Stimulated activated naive CD4-positive, alpha-beta T cell treated with Interleukin-2 at 50 U/mL for 16 hours (primary cell): ENCODE data around the gene LGR6.
"Not testable (repeated sequence)": the region's sequence is repeated elsewhere in the genome, so short reads cannot be mapped to it uniquely, and the experiment has no call there.

Experiments
- DNase-seq: peaks from one replicate; lab custom pipeline; 2025; lab: John Stamatoyannopoulos, UW

LGR6 gene

DNA sequence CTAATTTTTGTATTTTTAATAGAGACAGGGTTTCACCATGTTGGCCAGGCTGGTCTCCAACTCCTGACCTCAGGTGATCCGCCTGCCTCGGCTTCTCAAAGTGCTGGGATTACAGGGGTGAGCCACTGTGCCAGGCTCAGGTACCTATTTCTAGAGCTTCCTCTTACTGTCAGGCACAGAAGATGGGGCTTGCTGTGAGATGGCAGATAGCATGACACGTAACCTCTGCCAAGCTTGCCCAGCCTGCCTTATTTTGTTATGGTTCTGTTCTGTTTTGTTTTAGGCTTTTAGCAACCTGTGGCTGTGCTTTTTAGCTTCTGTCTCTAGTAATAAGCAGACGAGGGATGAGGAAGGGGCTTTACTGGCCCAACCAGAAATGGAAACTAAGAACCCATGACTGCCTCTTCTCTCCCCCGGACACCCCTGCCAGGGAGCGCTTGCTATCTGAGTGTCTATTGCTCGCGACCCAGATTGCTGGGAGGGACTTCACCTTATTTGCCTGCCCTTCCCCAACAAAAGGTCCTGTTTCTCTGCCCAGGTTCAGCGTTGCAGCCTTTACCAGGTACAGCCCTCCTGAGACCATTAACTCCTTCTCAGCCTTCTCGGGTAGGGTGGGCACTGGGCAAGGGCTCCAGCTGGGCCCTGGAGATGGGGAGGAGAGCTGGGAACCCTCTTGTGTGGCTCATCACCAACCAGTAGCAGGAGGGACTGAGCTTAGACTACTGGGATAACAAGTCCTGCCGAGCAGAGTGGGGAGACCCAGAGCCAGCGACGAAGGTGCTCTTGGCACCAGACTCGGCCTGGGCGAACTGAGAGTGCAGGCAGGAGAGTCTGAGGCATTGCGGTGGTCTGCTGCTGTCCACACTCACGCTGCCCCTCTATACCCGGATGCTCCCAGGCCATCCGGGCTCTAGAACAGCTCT, 13.5 kb upstream of the LGR6 start:
- no peak for DNase-seq

DNA sequence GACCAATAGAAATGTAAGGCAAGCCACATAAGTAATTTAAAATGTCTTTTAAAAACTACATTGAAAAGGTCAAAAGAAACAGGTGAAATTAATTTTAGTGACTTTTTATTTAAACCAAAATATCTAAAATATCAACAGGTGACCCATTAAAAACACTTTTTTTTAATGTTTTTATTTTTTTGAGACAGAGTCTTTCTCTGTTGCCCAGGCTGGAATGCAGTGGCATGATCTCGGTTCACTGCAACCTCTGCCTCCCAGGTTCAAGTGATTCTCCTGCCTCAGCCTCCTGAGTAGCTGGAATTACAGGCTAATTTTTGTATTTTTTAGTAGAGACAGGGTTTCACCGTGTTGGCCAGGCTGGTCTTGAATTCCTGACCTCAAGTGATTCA, 12.9 kb upstream of the LGR6 start:
- not testable (repeated sequence) for DNase-seq

DNA sequence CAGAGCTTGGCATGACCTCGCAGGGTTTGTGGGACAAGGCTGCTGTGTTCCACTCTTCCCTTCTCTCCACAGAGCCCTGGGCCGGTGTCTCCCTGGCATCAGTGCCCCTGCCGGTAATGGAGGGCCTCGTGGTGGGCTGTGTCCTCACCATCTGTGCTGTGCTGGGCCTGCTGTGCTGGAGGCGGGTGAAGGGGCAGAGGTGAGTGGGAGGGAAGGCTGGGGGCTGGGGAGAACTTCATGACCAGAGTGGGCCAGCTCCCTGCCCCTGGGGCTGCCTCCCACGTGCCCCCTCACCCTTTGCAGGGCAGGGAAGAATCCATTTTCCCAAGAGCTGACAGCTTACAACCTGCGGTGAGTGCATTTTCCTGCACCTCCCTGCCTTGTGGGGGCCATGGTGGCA, 12.0 kb upstream of the LGR6 start:
- DNase-seq, result no peak

DNA sequence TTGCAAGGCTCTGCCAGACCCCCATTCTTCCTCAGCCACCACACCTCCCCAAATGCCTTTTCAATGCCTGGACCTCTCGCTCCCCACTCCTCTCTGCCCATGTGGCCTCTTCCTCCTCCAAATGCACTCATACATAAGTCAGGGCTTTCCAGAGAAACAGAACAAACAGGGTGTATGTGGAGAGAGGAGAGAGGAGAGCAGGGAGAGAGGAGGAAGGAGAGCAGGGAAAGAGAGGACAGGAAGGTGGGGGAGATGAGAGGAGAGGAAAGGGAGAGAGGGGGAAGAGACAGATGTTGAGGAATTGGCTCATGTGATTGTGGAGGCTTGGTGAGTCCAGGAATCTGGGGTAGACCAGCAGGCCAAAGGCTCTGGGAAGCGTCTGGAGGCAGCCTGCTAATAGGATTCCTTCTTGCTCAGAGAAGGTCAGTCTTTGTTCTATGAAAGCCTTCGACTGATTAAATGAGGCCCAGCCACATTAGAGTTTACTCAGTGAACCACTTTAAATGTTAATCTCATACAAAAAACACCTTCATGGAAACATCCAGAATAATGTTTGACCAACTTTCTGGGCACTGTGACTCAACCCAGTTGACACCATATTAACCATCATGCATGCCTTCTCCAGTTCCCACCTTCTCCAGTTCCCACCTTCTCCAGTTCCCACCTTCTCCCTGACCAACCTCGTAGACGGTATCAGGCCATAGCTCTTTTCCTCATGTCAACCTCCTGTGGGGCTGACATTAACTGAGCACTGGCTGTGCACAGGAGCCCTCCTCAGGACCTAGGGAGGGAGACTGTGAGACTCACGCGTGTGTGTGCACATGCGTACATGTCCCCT, 11.3 kb upstream of the LGR6 start:
- no peak for DNase-seq

DNA sequence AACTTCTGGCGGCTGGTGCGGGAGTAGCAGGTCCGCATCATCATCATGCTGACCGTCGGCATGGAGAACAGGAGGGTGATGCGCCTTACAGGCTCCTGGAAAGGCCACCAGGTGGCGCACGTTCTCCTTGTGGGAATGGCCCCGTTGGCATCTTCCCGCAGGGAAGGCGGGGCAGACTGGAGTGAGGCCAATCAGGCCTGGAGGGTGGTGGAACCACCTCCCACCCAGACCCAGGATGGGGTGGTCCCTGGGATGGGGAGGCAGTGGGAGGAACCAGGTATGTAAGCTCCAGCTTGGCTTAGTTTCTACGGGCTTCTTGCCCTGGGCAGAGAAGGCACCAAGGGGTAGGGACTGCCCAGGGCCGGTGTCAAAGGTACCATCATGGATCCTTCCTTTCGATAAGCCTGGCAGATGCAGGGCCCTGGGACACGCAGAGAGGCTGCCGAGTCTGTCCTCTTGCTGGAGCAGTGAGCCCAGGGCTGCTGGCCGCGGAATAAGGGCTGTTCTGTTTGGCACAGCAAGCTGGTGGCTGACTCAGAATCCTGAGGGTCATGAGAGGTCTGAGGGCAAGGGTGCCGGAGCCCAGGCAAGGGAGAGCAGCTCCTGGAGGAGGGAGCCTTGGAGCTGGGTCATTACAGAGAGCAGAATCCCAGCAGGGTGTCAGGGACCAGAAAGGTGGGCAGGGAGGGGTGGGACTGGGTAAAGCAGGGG, 8.7 kb upstream of the LGR6 start:
- DNase-seq, result peak; percentile 64

DNA sequence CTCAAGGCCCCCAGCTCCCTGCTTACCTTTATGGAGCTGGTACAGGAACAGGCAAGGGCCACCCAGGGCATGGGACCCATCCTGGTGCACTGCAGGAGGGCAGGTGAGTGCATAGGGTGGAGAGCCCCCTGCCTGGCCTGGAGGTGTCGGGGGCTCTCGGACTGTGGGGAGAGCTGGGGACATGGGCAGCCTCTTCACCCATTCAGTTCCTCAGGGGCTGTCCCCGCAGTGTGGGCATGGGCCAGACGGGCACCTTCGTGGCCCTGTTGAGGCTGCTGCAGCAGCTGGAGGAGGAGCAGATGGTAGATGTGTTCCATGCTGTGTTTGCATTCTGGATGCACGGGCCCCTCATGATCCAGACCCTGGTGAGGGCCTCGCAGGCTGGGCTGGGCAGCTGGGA, 7.3 kb upstream of the LGR6 start:
- no peak for DNase-seq

DNA sequence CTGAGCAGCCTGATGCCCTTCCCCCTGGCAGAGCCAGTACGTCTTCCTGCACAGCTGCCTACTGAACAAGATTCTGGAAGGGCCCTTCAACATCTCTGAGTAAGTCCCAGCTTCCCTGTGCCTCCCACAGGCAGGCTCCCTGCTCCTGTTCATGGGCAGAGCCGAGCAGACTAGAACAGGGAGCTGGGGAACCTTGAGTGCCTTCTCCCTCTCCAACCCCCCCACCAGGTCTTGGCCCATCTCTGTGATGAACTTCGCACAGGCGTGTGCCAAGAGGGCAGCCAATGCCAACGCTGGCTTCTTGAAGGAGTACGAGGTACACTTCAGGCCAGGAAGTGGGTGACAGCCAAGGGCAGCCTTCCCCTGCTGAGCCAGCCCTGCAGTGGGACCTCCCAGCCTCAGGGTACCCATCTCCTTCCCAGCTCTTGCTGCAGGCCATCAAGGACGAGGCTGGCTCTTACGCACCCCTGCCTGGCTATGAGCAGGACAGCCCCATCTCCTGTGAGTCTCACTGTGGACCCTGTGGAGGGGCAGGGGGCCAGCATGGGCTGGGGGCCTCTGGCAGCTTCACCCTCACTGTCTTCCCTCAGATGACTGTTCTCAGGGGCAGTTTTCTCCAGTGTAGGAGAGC, 6.4 kb upstream of the LGR6 start:
- DNase-seq, result no peak

DNA sequence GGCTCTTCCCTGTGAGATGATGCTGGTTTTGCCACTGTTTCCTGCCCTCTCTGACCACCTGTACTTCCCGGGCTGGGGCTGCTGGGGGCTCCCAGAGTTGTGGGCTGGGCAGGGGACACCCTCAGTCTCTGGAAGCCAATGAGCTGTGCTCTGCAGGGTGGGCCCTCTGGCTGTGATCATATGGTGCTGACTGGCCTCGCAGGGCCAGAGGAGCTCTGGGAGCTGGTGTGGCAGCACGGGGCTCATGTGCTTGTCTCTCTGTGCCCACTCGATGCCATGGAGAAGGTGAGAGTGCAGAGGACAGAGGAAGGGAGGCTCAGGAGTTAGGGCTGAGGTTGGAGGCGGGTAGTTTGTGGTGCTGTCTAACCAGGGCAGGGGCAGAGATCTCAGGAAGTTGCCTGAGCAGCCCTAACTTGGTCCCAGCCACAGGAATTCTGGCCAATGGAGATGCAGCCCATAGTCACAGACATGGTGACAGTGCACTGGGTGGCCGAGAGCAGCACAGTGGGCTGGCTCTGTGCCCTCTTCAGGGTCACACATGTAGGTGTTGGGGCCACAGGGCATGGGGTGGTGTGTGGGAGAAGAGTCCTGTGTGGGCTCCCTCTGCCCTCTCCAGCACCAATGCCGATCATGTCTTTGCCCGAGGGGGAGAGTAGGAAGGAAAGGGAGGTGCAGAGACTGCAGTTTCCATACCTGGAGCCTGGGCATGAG, 5.7 kb upstream of the LGR6 start:
- no peak for DNase-seq

DNA sequence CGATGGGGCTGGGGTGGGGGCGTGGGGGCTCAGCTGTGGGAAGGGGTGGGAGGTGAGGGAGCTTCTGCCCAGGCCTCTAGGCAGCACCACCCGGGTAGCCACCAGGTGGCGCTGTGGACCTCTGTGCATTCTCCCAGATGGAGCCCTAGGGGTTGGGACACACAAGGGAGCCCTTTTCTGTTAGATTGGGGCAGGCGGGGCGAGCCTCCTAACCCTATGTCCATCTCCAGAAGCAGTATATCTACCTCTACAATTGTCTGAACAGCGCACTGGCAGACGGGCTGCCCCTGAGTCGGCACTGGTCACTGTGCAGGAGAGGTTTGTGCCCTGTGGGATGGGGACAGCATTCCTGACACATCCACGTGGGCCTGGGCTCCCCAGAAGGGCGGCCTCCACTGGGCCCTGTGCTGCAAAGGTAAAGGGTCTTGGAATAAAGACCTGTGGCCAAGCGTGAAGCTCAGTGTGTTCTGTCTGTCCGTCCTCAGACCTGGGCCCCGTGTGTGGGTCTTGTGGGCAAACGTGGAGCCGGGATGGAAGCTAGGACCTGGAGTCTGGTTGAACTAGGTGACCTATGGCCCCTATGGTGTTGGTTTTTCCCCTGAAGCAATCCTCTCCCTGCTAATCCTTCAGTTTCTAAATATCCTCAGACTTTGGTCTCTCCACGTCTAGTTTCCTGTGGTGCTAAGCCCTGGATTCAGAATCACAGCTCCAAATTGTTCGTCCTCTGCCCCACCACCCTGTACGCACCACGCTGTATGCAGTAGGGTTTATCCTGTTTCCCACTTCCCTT, 4.4 kb upstream of the LGR6 start:
- DNase-seq, result peak; percentile 68

DNA sequence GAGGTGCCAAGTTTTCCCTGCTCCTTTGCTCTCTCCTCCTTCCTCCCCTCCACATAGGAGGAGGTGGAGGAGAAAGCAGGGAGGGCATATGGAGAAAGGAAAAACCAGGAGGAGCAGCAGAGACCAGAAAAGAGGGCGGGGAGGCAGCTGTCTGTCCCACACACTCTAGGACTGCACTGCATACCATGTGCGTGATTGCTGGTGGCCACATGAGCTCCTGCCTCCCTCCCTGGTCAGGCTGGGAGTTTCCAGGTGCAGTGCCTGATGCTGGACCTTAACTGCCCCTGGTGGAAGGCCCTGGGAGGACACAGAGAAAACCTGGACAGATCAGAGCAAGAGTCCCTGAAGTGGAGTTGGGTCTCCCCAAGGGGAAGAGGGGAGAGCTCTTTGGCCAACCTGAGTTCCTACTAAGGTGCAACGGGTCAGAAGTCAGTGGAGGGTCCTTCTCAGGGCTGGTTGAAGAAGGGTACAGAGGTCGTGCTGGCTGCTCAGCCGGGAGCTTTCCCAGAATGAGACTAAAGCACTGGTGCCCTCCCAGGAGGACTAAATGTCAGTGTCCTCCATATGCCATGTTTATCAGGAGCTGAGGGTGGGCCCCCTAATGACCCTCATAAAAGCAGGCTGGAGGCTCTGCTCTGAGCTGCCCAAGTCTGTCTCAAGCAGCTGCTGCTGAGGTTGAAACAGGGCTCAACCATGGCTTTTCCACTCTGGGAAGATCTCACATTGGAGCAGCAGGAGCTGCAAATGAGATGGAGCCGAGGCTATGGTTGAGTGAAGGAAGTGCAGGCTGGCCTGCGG, 3.5 kb upstream of the LGR6 start:
- DNase-seq, result no peak

DNA sequence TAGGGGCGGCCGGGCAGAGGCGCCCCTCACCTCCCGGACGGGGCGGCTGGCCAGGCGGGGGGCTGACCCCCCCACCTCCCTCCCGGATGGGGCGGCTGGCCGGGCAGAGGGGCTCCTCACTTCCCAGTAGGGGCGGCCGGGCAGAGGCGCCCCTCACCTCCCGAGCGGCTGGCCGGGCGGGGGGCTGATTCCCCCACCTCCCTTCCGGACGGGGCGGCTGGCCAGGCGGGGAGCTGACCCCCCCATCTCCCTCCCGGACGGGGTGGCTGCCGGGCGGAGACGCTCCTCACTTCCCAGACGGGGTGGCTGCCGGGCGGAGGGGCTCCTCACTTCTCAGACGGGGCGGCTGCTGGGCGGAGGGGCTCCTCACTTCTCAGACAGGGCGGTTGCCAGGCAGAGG, 2.2 kb upstream of the LGR6 start:
- not testable (repeated sequence) for DNase-seq

DNA sequence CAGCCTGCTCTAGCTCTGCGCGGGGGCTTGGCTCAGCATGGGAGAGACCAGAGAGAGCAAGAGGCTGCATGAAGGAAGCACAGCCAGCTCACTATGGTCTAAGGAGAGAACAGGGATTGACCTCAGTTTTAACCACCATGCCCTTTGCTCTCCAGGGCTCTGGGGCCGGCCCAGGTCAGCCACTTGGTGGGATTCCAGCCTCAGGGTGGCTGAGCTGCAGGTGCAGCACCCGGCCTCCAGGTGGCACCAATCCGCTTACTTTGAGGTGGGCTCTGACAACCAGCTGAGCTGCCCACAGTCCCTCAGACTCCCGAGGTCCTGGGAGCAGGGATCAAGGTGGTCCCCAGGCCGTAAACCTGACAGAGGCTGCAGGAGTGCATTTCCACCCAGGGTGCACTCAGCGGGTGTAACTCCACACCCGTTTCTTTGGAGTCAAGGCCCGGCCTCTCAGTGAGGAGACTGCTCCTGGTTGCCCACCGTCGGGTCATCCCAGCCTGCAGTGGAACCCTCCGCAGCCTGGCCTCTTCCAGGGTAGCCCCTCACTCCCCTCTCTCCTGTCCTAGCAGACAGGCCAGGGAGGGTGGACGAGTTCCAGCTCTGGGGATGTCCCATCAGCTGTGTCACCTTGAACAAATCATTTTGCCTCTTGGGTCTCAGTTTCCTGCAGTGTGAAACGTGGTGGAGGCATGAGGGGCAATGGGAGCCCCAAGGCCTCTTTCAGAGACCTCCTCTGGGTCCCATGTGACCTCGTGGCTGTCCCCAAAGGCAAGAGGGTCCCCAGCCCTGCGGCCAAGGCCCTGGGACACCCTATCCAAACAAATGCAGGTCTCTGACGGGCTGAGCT, 607 bp upstream of the LGR6 start:
- peak; percentile 27 for DNase-seq

DNA sequence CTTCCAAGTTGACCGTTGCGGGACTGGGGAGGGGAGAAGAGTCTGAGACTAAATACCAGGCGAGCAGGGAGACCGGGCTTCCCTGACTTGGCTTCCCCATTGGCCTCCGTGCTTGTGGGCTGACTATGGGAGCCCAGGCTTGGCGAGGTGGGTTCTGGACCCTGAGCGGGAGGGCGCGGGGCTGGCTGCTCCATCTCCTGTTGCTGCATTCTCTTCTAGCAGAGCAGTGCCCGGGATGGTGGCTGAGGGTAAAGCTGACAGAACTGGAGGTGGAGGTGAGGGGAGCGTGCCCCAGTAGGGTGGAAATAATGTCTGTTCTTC, 689 bp downstream of the LGR6 start:
- DNase-seq, result no peak

DNA sequence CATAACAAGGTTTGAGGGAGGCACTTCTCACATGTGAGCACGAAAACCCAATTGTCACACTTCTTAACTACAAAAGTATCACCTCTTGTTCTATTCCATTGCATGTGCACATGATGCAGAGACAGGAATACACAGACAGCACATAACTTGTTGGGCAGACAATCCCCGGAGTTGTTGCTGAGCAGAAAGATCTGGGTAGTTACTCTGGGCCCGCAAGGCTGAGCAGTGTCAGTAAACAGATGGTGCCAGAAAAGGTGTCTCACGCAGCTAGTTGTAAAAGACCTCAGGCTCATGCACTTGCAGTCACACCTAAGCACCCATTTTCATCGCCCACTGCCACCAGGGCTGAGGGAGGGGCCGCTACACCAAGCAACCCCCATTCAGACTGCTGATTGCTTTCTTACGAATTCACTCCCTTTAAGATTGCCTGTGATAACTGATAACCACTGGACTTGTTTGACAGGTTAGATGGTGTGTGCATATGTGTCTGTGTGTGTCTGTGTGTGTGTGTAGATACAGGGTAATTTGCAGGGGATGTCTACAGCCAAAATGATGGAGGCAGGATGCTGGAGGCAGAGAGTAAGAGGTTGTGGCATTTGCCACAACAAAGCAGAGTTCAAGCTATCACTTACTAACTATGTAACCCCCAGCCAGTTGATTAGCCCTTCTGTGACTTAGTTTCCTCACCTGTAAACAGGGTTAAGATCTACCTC, 4.2 kb downstream of the LGR6 start:
- DNase-seq, result no peak

DNA sequence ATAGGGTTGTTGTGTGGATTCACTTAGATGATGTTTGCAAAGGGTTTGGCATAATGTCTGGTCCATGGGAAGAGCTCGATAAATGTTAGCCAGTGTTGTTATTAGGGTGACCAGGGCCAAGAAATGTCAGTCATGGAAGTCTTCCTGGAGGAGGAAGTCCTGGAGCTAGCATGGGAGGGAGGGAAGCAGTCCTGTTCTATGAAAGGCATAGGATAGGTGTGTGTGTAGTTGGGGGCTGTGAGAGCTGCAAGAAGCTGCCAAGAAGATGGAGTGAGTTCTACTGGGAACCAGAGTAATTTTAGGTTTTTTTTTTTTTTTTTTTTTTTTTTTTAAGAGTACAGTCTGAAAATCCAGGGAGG, 4.7 kb downstream of the LGR6 start:
- DNase-seq, result no peak

DNA sequence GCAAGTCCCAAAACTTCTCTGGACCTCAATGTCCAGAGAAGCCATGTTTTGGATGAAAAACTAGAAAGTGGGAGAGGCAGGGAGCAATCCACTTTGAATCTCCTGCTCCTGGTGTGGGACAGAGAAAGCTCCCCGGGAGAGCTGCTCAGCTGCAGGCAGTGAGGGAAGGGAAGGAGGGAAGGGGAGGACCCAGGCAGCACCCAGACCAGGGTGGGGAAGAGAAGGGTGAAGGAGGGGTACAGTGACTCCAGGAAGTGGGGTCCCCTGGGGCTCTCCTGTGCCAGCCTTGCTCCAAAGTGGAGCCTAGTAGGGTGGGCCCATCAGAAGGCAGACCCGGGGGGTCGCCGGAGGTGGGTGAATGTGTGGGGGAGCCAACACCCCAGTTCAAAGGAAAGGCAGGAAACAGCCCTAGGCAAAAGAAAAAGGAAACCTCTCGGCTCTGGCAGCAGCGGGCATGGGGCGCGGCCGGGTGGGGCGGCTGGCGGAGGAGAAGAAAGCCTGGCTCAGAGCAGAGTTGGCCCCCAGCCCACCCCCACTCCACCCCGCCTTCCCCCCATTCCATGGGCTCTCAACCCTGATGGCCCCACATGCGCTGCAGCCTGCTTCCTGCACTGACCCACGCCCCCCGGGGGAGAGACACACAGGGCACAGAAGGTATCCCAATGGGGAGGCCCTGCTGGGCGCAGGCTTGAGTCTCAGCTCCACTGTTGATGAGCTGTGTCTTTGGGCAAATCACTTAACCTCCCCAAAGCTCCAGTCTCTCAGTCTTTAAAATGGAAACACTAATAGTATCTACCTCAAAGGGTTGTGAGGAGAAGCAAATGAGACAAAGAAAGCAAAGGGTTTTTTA, 5.7 kb downstream of the LGR6 start:
- DNase-seq, result no peak

DNA sequence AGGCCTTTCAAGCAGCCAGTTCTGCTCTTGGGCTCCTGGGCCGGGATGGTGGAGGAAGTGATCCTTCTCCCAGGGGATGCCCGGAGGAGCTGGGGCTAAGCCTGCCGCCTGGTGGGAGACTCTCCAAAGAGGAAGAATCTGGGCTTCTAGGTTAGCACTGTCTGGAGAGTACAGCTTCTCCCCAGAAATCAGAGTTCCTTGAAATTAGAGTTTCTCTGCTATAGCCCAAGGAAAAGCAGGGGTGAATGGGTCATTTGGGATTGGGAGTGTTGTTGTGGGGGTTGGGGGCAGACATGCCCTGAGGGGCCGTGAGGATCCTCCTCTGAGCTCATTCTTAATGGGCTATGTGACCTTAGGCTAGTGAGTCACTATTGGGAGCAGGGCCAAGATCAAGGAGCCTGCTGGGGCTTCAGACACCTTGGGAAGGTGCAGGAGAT, 6.5 kb downstream of the LGR6 start:
- DNase-seq, result no peak
